ENCODE results near the gene DCAF4L1.

DCAF4L1 gene

GRCh38 chr4:41990365-41991111 is 9.0 kb downstream of the DCAF4L1 start, which contains the start of gene SLC30A9:
Gene SLC30A9 (plus strand): TSS chr4:41990530. CDS start chr4:41990652, 122 bp downstream.
- peak; percentile 98 for DNase-seq

- DNase-seq: no peak
These were observed 10.6 kb downstream of the DCAF4L1 start for GRCh38 chr4:41991916-41992767.

GRCh38 chr4:41992967-41993857 is 11.7 kb downstream of the DCAF4L1 start:
- DNase-seq: no peak

DNA sequence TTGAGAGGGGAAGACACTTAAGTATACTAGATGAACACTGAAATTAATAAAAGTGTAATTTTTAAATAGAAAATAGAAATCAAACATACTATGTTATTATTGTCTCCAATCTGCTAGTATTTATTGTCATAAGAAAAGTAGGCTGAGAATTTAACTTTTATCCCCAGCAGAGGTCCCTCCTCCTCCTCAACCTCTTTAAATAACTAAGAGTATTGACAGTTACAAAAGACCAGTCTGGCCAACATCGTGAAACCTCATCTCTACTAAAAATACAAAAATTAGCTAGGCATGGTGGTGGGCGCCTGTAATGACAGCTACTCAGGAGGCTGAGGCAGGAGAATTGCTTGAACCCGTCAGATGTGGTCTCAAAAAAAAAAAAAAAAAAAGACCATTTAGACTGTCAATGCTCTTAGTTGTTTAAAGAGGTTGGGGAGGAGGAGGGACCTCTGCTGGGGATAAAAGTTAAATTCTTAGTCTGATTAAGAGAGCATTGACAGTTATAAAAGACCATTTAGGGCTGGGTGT is 13.0 kb downstream of the DCAF4L1 start:
- DNase-seq: no peak

DNA sequence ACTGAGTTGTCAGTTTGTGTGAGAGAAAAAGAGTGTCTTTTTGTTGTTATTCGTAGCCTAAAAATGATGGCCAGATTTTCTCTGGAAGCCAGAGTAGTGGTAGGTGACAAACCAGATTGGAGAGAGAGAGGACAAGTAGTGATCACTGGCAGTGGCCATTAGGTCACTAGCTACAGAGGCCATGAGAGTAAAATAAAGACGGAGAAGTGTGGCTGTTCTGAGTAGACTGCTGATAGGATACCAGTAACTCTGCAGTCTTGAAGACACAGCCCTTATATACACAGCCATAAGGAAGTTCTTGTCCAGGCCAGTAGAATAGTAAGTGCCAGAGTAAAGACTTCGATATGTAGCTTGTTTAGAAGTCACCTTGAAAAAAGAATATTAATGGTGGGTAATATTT is 16.5 kb downstream of the DCAF4L1 start:
- no peak for DNase-seq

DNA sequence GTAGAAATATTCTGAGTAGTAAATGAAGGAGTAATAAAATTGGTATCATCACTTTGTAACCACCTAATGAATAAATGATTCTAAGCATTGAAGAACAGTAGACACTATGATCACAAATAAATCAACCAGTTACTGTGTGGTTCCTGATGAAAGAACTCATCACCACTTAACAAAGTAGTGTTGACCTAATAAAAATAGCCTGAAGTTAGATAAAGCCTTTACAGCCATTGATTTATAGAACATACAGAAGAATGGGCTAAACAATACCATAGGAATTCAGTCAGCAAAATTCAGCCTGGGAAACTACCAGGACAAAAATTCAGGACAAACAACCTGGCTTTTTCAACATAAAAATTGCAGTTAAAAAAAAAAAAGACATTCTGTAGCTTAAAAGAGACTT is 17.8 kb downstream of the DCAF4L1 start:
- no peak for DNase-seq

DNA sequence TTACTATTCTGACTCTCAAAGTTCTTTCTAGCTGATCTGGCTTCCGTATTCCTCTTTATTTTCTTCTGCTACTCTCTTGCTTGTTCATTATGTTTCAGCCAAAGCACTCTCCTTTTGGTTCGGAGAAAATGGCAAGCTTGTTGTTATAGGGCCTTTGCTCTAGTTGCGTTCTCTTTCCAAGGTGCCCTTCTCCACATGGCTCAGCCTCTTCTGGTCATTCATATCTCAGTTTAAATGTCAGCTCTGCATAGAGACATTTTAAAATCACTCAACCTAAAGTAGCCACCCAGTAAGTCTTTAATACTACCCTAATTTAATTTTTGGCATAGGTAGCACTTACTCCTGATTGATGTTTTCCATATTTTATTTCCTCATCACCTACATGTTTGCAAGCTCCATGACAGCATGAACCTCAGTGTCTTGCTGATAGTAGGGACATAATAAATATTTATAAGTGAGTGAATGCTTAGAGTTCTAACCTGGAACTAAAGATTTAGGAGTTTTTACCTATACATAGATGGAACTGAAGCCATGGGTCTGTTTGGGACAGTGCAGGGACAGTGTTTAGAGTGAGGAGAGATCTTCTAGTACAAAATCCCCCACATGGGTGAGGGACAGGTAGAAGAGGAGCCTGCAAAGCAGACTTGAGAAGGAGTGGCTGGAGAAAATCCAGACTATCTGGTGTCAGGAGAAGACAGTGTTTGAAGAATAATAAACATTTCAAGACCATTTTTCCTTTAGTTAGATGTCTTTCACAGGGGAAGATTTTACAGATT is 26.6 kb downstream of the DCAF4L1 start:
- DNase-seq: no peak

GRCh38 chr4:42015438-42015837 is 33.9 kb downstream of the DCAF4L1 start:
- no peak for DNase-seq

DNA sequence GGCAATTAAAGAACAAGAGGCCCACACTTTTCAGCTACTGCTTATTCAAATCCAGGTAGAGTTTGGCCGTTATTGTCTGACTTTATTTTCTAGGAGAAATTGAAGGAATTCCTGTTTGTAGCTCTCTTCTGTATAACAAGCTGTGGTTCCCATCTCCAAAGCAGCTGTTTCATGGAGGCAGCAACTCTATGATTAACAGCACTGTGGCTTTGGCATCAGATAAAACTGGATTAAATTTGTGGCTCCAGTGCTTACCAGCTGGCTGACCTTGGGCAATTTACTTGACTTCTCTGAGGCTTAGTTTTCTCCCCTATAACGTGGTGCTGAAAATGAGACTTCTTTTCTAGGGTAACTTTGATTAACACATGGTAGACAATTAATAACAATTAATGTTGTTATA is 36.9 kb downstream of the DCAF4L1 start:
- DNase-seq: peak; percentile 27

All from femur (tissue), 1 donor.